GM12878 (cell line): ENCODE data around the gene DDX4. TPM values are rescaled to one million over a fixed set of nuclear protein-coding genes. Genes with fewer than 3 reads are reported as not detected.
A peak's percentile ranks its signal among the peaks of the same experiment; 100 is the strongest.

ENCODE experiments used
- ATAC-seq: fragments of 200-7000 bp; cut with Tn5 transposase; 3 replicates; pipeline ENCODE4 v1.9.1; 2020; ENCODE audit warnings: mild to moderate bottlenecking, moderate library complexity
- BruUV-seq: library from RNA; stranded (reverse); fragments of 400-500 nt; replicated peaks from 2 replicates; lab custom pipeline; 2021; lab: Mats Ljungman, UMichigan
- CTCF ChIA-PET: fragments of 300-600 bp; sonication (Branson Sonifier 250); formaldehyde crosslinking; extraction: SDS; loops from one replicate; lab custom pipeline; 2021; ENCODE audit warnings: inconsistent platforms; lab: Yijun Ruan, JAX
- POLR2A ChIA-PET: fragments of 350-600 bp; formaldehyde crosslinking; extraction: SDS; loops from one replicate; lab custom pipeline; 2021; ENCODE audit warnings: inconsistent platforms; lab: Charles Lee
- RAD21 ChIA-PET: fragments of 300-600 bp; sonication (Branson Sonifier 250); formaldehyde crosslinking; loops from one replicate; lab custom pipeline; 2023; ENCODE audit warnings: antibody characterized with exemption; ENCODE audit not compliant: unreplicated experiment; lab: Charles Lee
- SMC1A ChIA-PET: fragments of 300-600 bp; sonication (Branson Sonifier 250); formaldehyde crosslinking; loops from one replicate; lab custom pipeline; 2023; ENCODE audit not compliant: unreplicated experiment, uncharacterized antibody; lab: Charles Lee
- DNase-seq: peaks from one replicate; pipeline ENCODE4 v3.0.0-alpha.2; 2011; ENCODE audit warnings: low read depth, low spot score
- FAIRE-seq: peaks from 3 replicates; lab custom pipeline; 2011; peaks lifted over from hg19 to GRCh38; lab: Jason Lieb, UNC
- H2AFZ ChIP-seq: 2 replicates; pipeline ENCODE4 v1.6.0; 2011; ENCODE audit warnings: low read depth, low read length, control low read depth; ENCODE audit not compliant: control insufficient read depth
- H3K27ac ChIP-seq: 2 replicates; pipeline ENCODE4 v1.5.1; 2011; ENCODE audit warnings: control low read depth; ENCODE audit not compliant: control insufficient read depth, insufficient read depth
- H3K27me3 ChIP-seq, 2 experiments: replicated peaks in 1 of 2; 2 replicates each; pipeline versions ENCODE4 v1.6.0 to v1.6.1; 2011; ENCODE audit warnings: low read length in 1 of 2; ENCODE audit not compliant: control insufficient read depth in 2 of 2, insufficient read depth in 2 of 2
- H3K36me3 ChIP-seq, 2 experiments: 2 replicates each; pipeline ENCODE4 v1.5.1; 2011; ENCODE audit warnings: low read length in 1 of 2; ENCODE audit not compliant: control insufficient read depth in 2 of 2, insufficient read depth in 2 of 2
- H3K4me1 ChIP-seq: 2 replicates; pipeline ENCODE4 v1.6.1; 2011; ENCODE audit warnings: mild to moderate bottlenecking, low read length, moderate library complexity, mixed read lengths; ENCODE audit not compliant: control insufficient read depth, insufficient read depth
- H3K4me2 ChIP-seq: 2 replicates; pipeline ENCODE4 v1.6.0; 2011; ENCODE audit warnings: control low read depth; ENCODE audit not compliant: control insufficient read depth, insufficient read depth
- H3K4me3 ChIP-seq: fragments of 200-600 bp; sonication (generic); 2 replicates; pipeline ENCODE4 v1.5.1; 2016
- H3K79me2 ChIP-seq: 2 replicates; pipeline ENCODE4 v1.6.0; 2011; ENCODE audit warnings: low read length; ENCODE audit not compliant: control insufficient read depth, insufficient read depth
- H3K9ac ChIP-seq: 2 replicates; pipeline ENCODE4 v1.8.0; 2011; ENCODE audit warnings: low read length, control low read depth, mixed read lengths; ENCODE audit not compliant: control insufficient read depth, insufficient read depth
- H3K9me3 ChIP-seq: replicated peaks from 3 replicates; pipeline ENCODE4 v1.5.1; 2011; ENCODE audit warnings: mild to moderate bottlenecking, low read length; ENCODE audit not compliant: control insufficient read depth, insufficient read depth
- H4K20me1 ChIP-seq: 2 replicates; pipeline ENCODE4 v1.6.0; 2011; ENCODE audit not compliant: control insufficient read depth, insufficient read depth
- ASH2L ChIP-seq: fragments of 300-600, 200-600 bp; sonication (generic); IDR thresholded peaks from 2 replicates; pipeline ENCODE4 v1.6.1; 2017; ENCODE audit warnings: low read depth, mild to moderate bottlenecking, borderline replicate concordance
- CBFB ChIP-seq: IDR thresholded peaks from 2 replicates; pipeline ENCODE4 v1.6.1; 2016; ENCODE audit warnings: antibody characterized with exemption, low read depth
- EGR1 ChIP-seq, 2 experiments: IDR thresholded peaks; 1 replicate in 1 of 2; 2 replicates in 1 of 2; pipeline ENCODE4 v1.6.1; 2011 to 2012; ENCODE audit warnings: low read depth in 2 of 2, low read length in 2 of 2, borderline replicate concordance in 1 of 2, mild to moderate bottlenecking in 1 of 2, moderate library complexity in 1 of 2
- FOS ChIP-seq: IDR thresholded peaks from 3 replicates; pipeline ENCODE4 v1.6.1; 2011; ENCODE audit warnings: borderline replicate concordance; ENCODE audit not compliant: insufficient read length; ENCODE audit errors: extremely low read depth
- HCFC1 ChIP-seq: fragments of 150-350 bp; IDR thresholded peaks from 2 replicates; pipeline ENCODE4 v1.6.1; 2014; ENCODE audit warnings: low read length
- IKZF2 ChIP-seq, 2 experiments: fragments of 450-650 bp; IDR thresholded peaks; 2 replicates each; pipeline ENCODE4 v1.6.1; 2017; ENCODE audit warnings: mild to moderate bottlenecking in 2 of 2, moderate library complexity in 2 of 2
- RAD21 ChIP-seq: IDR thresholded peaks from 2 replicates; pipeline ENCODE4 v1.6.1; 2011; ENCODE audit warnings: mild to moderate bottlenecking, low read depth, low read length, moderate library complexity; ENCODE audit not compliant: insufficient read depth
- RUNX3 ChIP-seq: IDR thresholded peaks from 2 replicates; pipeline ENCODE4 v1.6.1; 2012; ENCODE audit warnings: low read length, inconsistent platforms
- SIX5 ChIP-seq: IDR thresholded peaks from 2 replicates; pipeline ENCODE4 v1.6.1; 2011; ENCODE audit warnings: mild to moderate bottlenecking, low read depth, low read length, moderate library complexity; ENCODE audit not compliant: severe bottlenecking
- SUZ12 ChIP-seq: fragments of 200-600 bp; sonication (generic); IDR thresholded peaks from one replicate; pipeline ENCODE4 v1.6.1; 2018; ENCODE audit warnings: antibody characterized with exemption, mild to moderate bottlenecking; ENCODE audit not compliant: unreplicated experiment
- WGBS: methylation state at CpG from one replicate; pipeline ENCODE4 v1.1.6; 2016; ENCODE audit warnings: low lambda C conversion rate; ENCODE audit not compliant: insufficient replicate concordance, insufficient coverage; ENCODE audit errors: missing lambda C conversion rate; 5-methylcytosine and 5-hydroxymethylcytosine counted together
- in situ Hi-C: fragments of 300-500 bp; cut with MboI; formaldehyde crosslinking; loops from 9 replicates; pipeline ENCODE4 v1.14.3; 2018; ENCODE audit warnings: mixed read lengths
- intact Hi-C: fragments of 100-400 bp; cut with micrococcal nuclease; formaldehyde crosslinking; loops from one replicate; pipeline ENCODE4 v1.14.2; 2022; ENCODE audit not compliant: unreplicated experiment
- polyA plus RNA-seq, 11 experiments: library from polyadenylated mRNA; depleted of rRNA in 4 of 11; unstranded in 6 of 11; stranded (reverse) in 5 of 11; fragments of >200 nt; fragmentation: Nextera tagmentation in 4 of 11; fragmentation: Illumina TruSeq in 1 of 11; extraction: Ambion mirVana in 4 of 11; extraction: Trizol in 1 of 11; gene quantifications; 1 replicate in 1 of 11; 2 replicates in 10 of 11; pipeline versions ENCODE4 v1.2.1 to v1.2.3, GENCODE V29; 2011 to 2016; ENCODE audit warnings: inconsistent platforms in 2 of 11, missing spikeins in 2 of 11, low read depth in 1 of 11
- total RNA-seq, 4 experiments: library from RNA; depleted of rRNA in 3 of 4; stranded (reverse); fragments of >200 nt in 3 of 4; fragmentation: Illumina TruSeq in 1 of 4; extraction: Trizol in 1 of 4; gene quantifications; 2 replicates each; pipeline versions ENCODE4 v1.2.1 to v1.2.3, GENCODE V29; 2013 to 2021
- TF ChIP-seq, protein P1 (sequence below): fragments of 450-650 bp; formaldehyde crosslinking; IDR thresholded peaks from 2 replicates; pipeline ENCODE4 v1.5.0; 2022; ENCODE audit warnings: mild to moderate bottlenecking, missing genetic modification characterization
- TF ChIP-seq, protein P2 (sequence below): IDR thresholded peaks from 2 replicates; pipeline ENCODE4 v1.6.1; 2011; ENCODE audit warnings: borderline replicate concordance, low read depth, mild to moderate bottlenecking, moderate library complexity, mixed read lengths, low read length; ENCODE audit not compliant: insufficient read depth; ENCODE audit errors: extremely low read length
- TF ChIP-seq, protein P3 (sequence below), 3 experiments: IDR thresholded peaks in 2 of 3; conservative IDR thresholded peaks in 1 of 3; 2 replicates each; pipeline ENCODE4 v1.5.1; 2011; ENCODE audit warnings: low read depth in 3 of 3, low read length in 3 of 3, mild to moderate bottlenecking in 3 of 3, control low read depth in 2 of 3, moderate library complexity in 2 of 3, inconsistent platforms in 1 of 3, mixed read lengths in 1 of 3; ENCODE audit not compliant: control insufficient read depth in 2 of 3, insufficient read depth in 1 of 3; ENCODE audit errors: extremely low read depth in 1 of 3
- TF ChIP-seq, protein P4 (sequence below): fragments of 450-650 bp; IDR thresholded peaks from 2 replicates; pipeline ENCODE4 v1.6.1; 2014; ENCODE audit warnings: mild to moderate bottlenecking

DDX4 gene
- total and polyA plus RNA-seq, 10 of the 15 experiments (the other 5 are each of a cell fraction or from before 2014, with no cell fraction given): 0.05 to 0.36 (median 0.09) TPM; not detected in 4

DNA sequence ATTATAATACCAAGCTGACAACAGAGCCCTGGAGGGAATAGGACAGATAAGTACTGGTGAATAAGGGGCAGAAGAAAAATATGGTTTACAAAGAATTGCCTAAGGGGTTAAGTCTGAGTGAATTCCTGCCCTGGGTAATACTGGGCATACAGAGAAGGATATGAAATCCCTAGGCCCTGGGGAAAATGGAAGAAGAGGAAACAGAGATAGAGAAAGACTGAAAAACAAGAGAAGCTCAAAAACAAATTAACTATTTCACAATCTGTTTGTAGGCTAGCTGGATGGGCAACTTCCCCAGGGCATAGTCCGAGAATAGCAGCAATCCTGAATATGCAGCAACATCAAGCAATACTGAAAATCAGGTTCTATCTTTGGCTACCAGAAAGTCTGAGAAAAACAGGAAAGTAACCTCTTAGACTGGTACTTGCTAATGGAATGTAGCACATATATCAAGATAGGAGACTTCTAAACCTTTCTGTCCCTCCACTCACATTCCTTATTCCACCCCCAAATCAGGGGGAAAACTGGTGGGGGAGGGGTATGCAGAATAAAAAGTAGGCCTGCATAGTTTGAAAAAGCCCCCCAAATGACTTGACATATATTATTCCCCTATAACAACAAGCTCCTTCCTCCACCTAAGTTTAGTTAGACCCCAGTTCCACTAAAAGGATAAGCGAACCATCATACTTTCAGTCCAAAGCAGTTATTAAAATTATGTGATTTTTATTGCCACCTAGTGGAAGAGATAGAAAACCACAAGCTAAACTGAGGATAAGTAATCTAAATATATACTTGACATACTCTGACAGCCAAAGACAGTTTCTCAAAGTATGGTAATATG, 46.4 kb upstream of the DDX4 start:
- ChIA-PET RAD21 (interaction anchor here (0.6 to 2.1 kb wide), 17 partner anchors 10 to 519 kb away, joined by 3 to 16 read pairs (median 4); no protein-coding TSS in a partner anchor), CTCF (interaction anchor here (0.5 to 2.6 kb wide), 43 partner anchors 10 to 520 kb away, joined by 3 to 31 read pairs (median 4); partner anchors contain the start of genes CDC20B, DHX29 and MTREX), POLR2A (no interaction called here), SMC1A (interaction anchor here (0.6 to 2.1 kb wide), 23 partner anchors 9 to 520 kb away, joined by 3 to 11 read pairs (median 4); no protein-coding TSS in a partner anchor)
- no peaks in the 10 kb centered on the region for H3K36me3 ChIP-seq
- no peaks in the 10 kb centered on the region for H3K27me3 ChIP-seq
- no peak overlapping the region for H3K4me2 ChIP-seq
- no peaks in the 10 kb centered on the region for H3K79me2 ChIP-seq
- H3K4me1 ChIP-seq: no peaks in the 10 kb centered on the region
- DNase-seq (no peak), FAIRE-seq (peak; percentile 57), ATAC-seq (peak; percentile 67)
- intact Hi-C loops: loop anchor here (1.0 to 10.0 kb wide), 7 partner anchors 157 to 519 kb away; partner anchors contain the start of genes CDC20B, MCIDAS and PLPP1
- in situ Hi-C loops: no loop called here
- no TSS peak for BruUV-seq
- H3K27ac ChIP-seq: no peak overlapping the region
- H4K20me1 ChIP-seq: no peaks in the 10 kb centered on the region
- no peak overlapping the region for H3K9ac ChIP-seq
- no peak overlapping the region for H2AFZ ChIP-seq
- 46% methylated on average over 2 of the region's 2 CpGs for WGBS
- H3K4me3 ChIP-seq: no peak overlapping the region
- no peaks in the 10 kb centered on the region for H3K9me3 ChIP-seq
- TF ChIP-seq RAD21 (peak; percentile 58), RUNX3 (peak; percentile 86), FOS (no peak), ASH2L (no peak), EGR1 (IDR thresholded peaks at IDR 0.05; ENCODE audit: borderline replicate concordance in 1 of 2, low read depth in 2 of 2, low read length in 2 of 2) (no peak), IKZF2 (IDR thresholded peaks at IDR 0.05) (no peak), SUZ12 (no peak), HCFC1 (no peak), SIX5 (no peak), CBFB (peak; percentile 60; the same call in 1 of the 2 replicates)
- TF ChIP-seq, protein P1, sequence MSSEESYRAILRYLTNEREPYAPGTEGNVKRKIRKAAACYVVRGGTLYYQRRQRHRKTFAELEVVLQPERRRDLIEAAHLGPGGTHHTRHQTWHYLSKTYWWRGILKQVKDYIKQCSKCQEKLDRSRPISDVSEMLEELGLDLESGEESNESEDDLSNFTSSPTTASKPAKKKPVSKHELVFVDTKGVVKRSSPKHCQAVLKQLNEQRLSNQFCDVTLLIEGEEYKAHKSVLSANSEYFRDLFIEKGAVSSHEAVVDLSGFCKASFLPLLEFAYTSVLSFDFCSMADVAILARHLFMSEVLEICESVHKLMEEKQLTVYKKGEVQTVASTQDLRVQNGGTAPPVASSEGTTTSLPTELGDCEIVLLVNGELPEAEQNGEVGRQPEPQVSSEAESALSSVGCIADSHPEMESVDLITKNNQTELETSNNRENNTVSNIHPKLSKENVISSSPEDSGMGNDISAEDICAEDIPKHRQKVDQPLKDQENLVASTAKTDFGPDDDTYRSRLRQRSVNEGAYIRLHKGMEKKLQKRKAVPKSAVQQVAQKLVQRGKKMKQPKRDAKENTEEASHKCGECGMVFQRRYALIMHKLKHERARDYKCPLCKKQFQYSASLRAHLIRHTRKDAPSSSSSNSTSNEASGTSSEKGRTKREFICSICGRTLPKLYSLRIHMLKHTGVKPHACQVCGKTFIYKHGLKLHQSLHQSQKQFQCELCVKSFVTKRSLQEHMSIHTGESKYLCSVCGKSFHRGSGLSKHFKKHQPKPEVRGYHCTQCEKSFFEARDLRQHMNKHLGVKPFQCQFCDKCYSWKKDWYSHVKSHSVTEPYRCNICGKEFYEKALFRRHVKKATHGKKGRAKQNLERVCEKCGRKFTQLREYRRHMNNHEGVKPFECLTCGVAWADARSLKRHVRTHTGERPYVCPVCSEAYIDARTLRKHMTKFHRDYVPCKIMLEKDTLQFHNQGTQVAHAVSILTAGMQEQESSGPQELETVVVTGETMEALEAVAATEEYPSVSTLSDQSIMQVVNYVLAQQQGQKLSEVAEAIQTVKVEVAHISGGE: no peak
- TF ChIP-seq, protein P2, sequence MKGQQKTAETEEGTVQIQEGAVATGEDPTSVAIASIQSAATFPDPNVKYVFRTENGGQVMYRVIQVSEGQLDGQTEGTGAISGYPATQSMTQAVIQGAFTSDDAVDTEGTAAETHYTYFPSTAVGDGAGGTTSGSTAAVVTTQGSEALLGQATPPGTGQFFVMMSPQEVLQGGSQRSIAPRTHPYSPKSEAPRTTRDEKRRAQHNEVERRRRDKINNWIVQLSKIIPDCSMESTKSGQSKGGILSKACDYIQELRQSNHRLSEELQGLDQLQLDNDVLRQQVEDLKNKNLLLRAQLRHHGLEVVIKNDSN: no peak
- TF ChIP-seq, protein P3, sequence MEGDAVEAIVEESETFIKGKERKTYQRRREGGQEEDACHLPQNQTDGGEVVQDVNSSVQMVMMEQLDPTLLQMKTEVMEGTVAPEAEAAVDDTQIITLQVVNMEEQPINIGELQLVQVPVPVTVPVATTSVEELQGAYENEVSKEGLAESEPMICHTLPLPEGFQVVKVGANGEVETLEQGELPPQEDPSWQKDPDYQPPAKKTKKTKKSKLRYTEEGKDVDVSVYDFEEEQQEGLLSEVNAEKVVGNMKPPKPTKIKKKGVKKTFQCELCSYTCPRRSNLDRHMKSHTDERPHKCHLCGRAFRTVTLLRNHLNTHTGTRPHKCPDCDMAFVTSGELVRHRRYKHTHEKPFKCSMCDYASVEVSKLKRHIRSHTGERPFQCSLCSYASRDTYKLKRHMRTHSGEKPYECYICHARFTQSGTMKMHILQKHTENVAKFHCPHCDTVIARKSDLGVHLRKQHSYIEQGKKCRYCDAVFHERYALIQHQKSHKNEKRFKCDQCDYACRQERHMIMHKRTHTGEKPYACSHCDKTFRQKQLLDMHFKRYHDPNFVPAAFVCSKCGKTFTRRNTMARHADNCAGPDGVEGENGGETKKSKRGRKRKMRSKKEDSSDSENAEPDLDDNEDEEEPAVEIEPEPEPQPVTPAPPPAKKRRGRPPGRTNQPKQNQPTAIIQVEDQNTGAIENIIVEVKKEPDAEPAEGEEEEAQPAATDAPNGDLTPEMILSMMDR (IDR thresholded peaks at IDR 0.05 in 2 of 3, conservative IDR thresholded peaks at IDR 0.05 in 1 of 3; ENCODE audit: control insufficient read depth in 2 of 3, extremely low read depth in 1 of 3, insufficient read depth in 1 of 3, low read depth in 3 of 3, low read length in 3 of 3): peak; percentile 26 to 50 (median 40); a peak in 4 of 6 replicates
- TF ChIP-seq, protein P4, sequence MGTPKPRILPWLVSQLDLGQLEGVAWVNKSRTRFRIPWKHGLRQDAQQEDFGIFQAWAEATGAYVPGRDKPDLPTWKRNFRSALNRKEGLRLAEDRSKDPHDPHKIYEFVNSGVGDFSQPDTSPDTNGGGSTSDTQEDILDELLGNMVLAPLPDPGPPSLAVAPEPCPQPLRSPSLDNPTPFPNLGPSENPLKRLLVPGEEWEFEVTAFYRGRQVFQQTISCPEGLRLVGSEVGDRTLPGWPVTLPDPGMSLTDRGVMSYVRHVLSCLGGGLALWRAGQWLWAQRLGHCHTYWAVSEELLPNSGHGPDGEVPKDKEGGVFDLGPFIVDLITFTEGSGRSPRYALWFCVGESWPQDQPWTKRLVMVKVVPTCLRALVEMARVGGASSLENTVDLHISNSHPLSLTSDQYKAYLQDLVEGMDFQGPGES: no peak
